Fibroblast of lung (primary cell): ENCODE measurements around the gene SLC25A5. TPM values are rescaled to one million over a fixed set of nuclear protein-coding genes. Genes with fewer than 3 reads are reported as not detected.

ENCODE experiments used
- DNase-seq, 2 donors: peaks; one replicate each; pipeline versions ENCODE4 v3.0.0 to v3.0.0-alpha.2; 2010; ENCODE audit warnings: low read depth in 2 of 2
- H2AFZ ChIP-seq: 2 replicates; pipeline ENCODE4 v1.5.1; 2012; ENCODE audit warnings: low read length, control low read depth, inconsistent platforms
- H3K27ac ChIP-seq: 2 replicates; pipeline ENCODE4 v1.5.1; 2011; ENCODE audit warnings: low read length, control low read depth; ENCODE audit not compliant: insufficient read depth
- H3K27me3 ChIP-seq: 2 replicates; pipeline ENCODE4 v1.5.1; 2011; ENCODE audit warnings: mild to moderate bottlenecking, low read length; ENCODE audit not compliant: control insufficient read depth, insufficient read depth
- H3K36me3 ChIP-seq: 2 replicates; pipeline ENCODE4 v1.5.1; 2011; ENCODE audit warnings: low read length; ENCODE audit not compliant: control insufficient read depth, insufficient read depth
- H3K4me1 ChIP-seq: 2 replicates; pipeline ENCODE4 v1.5.1; 2011; ENCODE audit warnings: low read length; ENCODE audit not compliant: control insufficient read depth, insufficient read depth; ENCODE audit errors: extremely low read depth
- H3K4me2 ChIP-seq: 2 replicates; pipeline ENCODE4 v1.5.1; 2011; ENCODE audit warnings: low read length, control low read depth; ENCODE audit not compliant: insufficient read depth; ENCODE audit errors: extremely low read depth
- H3K4me3 ChIP-seq, 4 experiments: fragments of 200-600 bp in 1 of 4; sonication (generic) in 1 of 4; replicated peaks in 1 of 4; 2 replicates each; pipeline ENCODE4 v1.5.1; 2011 to 2016; ENCODE audit warnings: low read length in 4 of 4, low read depth in 3 of 4, mild to moderate bottlenecking in 3 of 4, control low read depth in 2 of 4, inconsistent platforms in 1 of 4, mixed read lengths in 1 of 4; ENCODE audit not compliant: insufficient read depth in 1 of 4; ENCODE audit errors: control extremely low read depth in 1 of 4
- H3K79me2 ChIP-seq: 2 replicates; pipeline ENCODE4 v1.5.1; 2012; ENCODE audit warnings: mild to moderate bottlenecking, low read length, inconsistent platforms; ENCODE audit not compliant: control insufficient read depth, insufficient read depth
- H3K9ac ChIP-seq: 2 replicates; pipeline ENCODE4 v1.5.1; 2011; ENCODE audit warnings: mild to moderate bottlenecking, low read length, control low read depth; ENCODE audit not compliant: insufficient read depth
- H3K9me3 ChIP-seq: 2 replicates; pipeline ENCODE4 v1.5.1; 2012; ENCODE audit warnings: low read depth, low read length; ENCODE audit not compliant: control insufficient read depth, insufficient read depth
- H4K20me1 ChIP-seq: 2 replicates; pipeline ENCODE4 v1.5.1; 2011; ENCODE audit warnings: low read length; ENCODE audit not compliant: control insufficient read depth, insufficient read depth; ENCODE audit errors: extremely low read depth
- CTCF ChIP-seq, 2 donors: IDR thresholded peaks in 1 of 2; conservative IDR thresholded peaks in 1 of 2; 1 replicate in 1 of 2; 2 replicates in 1 of 2; pipeline ENCODE4 v1.5.1; 2011 to 2012; ENCODE audit warnings: low read length in 2 of 2, control low read depth in 1 of 2, inconsistent platforms in 1 of 2, low read depth in 1 of 2, mild to moderate bottlenecking in 1 of 2
- EZH2 ChIP-seq: IDR thresholded peaks from 2 replicates; pipeline ENCODE4 v1.5.1; 2012; ENCODE audit warnings: low read length, control low read depth, mild to moderate bottlenecking; ENCODE audit errors: missing control alignments
- polyA plus RNA-seq, 2 donors: library from polyadenylated mRNA; depleted of rRNA in 1 of 2; stranded (reverse) in 1 of 2; unstranded in 1 of 2; fragments of >200 nt; gene quantifications; 2 replicates each; pipeline ENCODE4 v1.2.1, GENCODE V29; 2011 to 2012; ENCODE audit warnings: missing spikeins in 1 of 2
- total RNA-seq: library from RNA; depleted of rRNA; stranded (reverse); fragments of >200 nt; gene quantifications from 2 replicates; pipeline ENCODE4 v1.2.1, GENCODE V29; 2014

The SLC25A5 gene
- total and polyA plus RNA-seq, 2 donors (not counting 1 experiment from before 2014, with no cell fraction given) = 157 to 255 TPM

DNA sequence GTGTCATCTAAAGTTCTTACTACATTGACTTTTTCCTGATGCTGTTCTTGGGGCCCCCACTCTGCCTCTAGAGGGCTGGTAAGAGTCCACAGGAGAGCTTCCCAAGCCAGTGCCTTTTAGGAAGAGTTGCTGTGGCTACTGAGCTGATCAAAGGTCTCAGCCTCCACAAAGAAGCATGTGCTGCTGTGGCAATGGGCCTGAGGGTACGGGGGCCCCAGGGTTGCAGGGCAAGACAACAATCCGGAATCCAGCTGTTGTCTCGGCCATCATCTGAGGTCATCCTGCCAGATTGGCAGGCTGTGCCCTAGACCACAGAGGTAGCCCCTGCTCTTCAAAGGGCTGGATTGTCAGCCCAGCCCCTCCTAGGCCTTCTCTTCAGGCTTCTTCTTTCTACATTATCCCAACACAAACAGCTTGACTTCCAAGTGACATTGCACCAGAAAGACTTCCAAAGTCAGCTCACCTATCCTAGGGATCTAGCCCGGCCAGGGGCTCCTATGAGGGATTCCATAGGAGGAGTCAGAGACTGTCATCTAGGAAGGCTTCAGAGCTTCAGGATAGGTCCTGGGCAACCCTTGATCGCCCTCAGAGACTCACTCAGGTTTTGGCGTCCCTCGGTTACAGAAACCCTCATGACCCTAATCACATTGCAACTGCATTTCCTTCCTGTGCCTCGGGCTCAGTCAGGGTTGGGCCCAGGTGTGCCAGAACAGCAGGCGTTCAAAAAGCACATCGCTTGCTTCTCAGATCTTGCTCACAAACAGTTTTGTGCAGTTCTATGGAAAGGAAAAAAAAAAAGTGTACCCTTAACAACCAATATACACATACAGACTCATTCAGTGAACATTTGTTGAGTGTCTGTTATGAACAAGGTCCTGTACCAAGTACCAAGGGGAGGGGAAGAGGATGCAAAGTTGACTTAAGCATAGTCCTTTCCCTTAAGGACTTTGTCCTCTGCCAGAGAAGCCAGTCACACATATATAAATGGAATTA is 27.8 kb downstream of the SLC25A5 start:
- Histone ChIP-seq H3K79me2 (no peaks in the 10 kb centered on the region), H3K4me1 (no peaks in the 10 kb centered on the region), H3K4me2 (no peak overlapping the region), H3K4me3 (no peak overlapping the region), H2AFZ (no peak overlapping the region), H3K27ac (no peak overlapping the region), H4K20me1 (no peaks in the 10 kb centered on the region), H3K36me3 (no peaks in the 10 kb centered on the region), H3K9ac (no peak overlapping the region), H3K9me3 (no peaks in the 10 kb centered on the region), H3K27me3 (no peaks in the 10 kb centered on the region)
- TF ChIP-seq EZH2 = no peak
- no peak for TF ChIP-seq CTCF (conservative IDR thresholded peaks at IDR 0.05 in 1 of 2, IDR thresholded peaks at IDR 0.05 in 1 of 2; ENCODE audit: low read depth in 1 of 2, low read length in 2 of 2)
- no peak for DNase-seq

DNA sequence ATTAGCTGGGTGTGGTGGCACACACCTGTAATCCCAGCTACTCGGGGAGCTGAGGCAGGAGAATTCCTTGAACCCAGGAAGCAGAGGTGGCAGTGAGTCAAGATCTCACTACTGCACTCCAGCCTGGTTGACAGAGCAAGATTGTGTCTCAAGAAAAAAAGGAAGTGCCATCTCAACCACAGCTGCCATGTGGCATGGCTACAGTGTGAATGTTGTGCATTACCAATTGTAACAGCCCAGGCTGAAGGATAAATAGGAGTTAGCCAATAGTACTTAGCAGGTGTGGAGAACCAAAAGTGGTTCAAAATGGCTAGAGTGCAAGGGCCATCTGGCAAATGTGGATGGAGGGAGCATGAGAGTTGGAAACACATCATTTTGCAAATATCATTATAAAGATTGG is 28.9 kb downstream of the SLC25A5 start:
- no peak overlapping the region for H3K4me2 ChIP-seq
- H3K4me3 ChIP-seq = no peak overlapping the region
- no peaks in the 10 kb centered on the region for H3K9me3 ChIP-seq
- H3K27ac ChIP-seq = no peak overlapping the region
- H3K36me3 ChIP-seq = no peaks in the 10 kb centered on the region
- TF ChIP-seq CTCF (conservative IDR thresholded peaks at IDR 0.05 in 1 of 2, IDR thresholded peaks at IDR 0.05 in 1 of 2; ENCODE audit: low read depth in 1 of 2, low read length in 2 of 2) (no peak), EZH2 (no peak)
- peaks cover under 1% of the 10 kb centered on the region for H3K4me1 ChIP-seq
- H4K20me1 ChIP-seq = no peaks in the 10 kb centered on the region
- no peaks in the 10 kb centered on the region for H3K27me3 ChIP-seq
- no peak for DNase-seq
- no peak overlapping the region for H2AFZ ChIP-seq
- H3K9ac ChIP-seq = no peak overlapping the region
- H3K79me2 ChIP-seq = no peaks in the 10 kb centered on the region

GRCh38 chrX:119500061-119500800 is 32.0 kb downstream of the SLC25A5 start:
- H3K4me2 ChIP-seq = no peak overlapping the region
- H2AFZ ChIP-seq = no peak overlapping the region
- H3K9ac ChIP-seq = no peak overlapping the region
- H3K79me2 ChIP-seq = no peaks in the 10 kb centered on the region
- H3K27me3 ChIP-seq = no peaks in the 10 kb centered on the region
- no peak overlapping the region for H3K27ac ChIP-seq
- H3K4me3 ChIP-seq = no peak overlapping the region
- no peaks in the 10 kb centered on the region for H4K20me1 ChIP-seq
- TF ChIP-seq EZH2 (no peak), CTCF (conservative IDR thresholded peaks at IDR 0.05 in 1 of 2, IDR thresholded peaks at IDR 0.05 in 1 of 2; ENCODE audit: low read depth in 1 of 2, low read length in 2 of 2) (no peak)
- H3K36me3 ChIP-seq = no peaks in the 10 kb centered on the region
- no peak for DNase-seq
- H3K9me3 ChIP-seq = no peaks in the 10 kb centered on the region
- peaks cover 11% of the 10 kb centered on the region for H3K4me1 ChIP-seq
